ENCODE measurements around the gene PTGS2.

- TF ChIP-seq CTCF (IDR thresholded peaks at IDR 0.05) (no peak), POLR2A (IDR thresholded peaks at IDR 0.05) (no peak)
These were observed 23.1 kb upstream of the PTGS2 start for GRCh38 chr1:186703209-186703766.

Measured in heart left ventricle (tissue), 13 donors.